GM18505 (cell line): ENCODE data around the gene TARS2.

ENCODE experiments used
- ATAC-seq: cut with Tn5 transposase; IDR thresholded peaks from one replicate; pipeline ENCODE4 v1.9.1; 2021; ENCODE audit not compliant: unreplicated experiment
- POLR2A ChIP-seq: IDR thresholded peaks from 4 replicates; pipeline ENCODE4 v1.6.1; 2011; ENCODE audit warnings: borderline replicate concordance; ENCODE audit not compliant: insufficient read depth, insufficient read length; ENCODE audit errors: extremely low read depth

Gene TARS2

GRCh38 chr1:150537732-150538684 is 50.8 kb downstream of the TARS2 start:
- no peak for TF ChIP-seq POLR2A

DNA sequence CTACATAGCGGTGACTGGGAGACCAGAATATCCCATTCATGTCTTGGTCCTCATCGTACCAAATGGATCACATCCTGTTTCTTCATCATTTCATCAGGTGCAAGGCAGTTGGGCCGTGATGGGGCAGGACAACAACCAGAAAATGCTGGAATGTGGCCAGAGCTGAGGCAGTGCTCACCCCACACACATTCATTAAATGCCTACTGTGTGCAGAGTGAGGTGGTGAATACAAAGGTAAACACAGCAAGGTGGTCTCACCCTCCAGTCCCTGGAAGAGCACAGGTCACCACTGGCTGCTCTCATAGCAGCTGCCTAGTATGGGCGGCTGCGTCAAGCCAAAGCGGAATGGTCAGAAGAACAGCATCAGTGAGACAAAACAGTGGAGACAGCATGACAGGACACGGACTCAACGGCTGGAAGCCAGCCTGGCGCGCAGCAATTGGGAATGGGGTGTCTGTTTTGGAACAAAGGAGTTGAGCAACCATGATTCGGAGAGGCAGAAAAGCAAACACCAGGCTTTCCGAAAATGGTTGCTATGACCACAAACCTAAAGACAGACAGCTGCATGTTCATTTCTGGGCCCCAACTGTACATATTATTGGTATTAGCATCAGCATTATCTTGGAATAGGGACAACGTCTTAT is 56.4 kb downstream of the TARS2 start:
- ATAC-seq, result no peak
- TF ChIP-seq POLR2A, result no peak

More at GRCh38 chr1:150537732-150538684, 50.8 kb downstream of the TARS2 start:
- ATAC-seq, result no peak

DNA sequence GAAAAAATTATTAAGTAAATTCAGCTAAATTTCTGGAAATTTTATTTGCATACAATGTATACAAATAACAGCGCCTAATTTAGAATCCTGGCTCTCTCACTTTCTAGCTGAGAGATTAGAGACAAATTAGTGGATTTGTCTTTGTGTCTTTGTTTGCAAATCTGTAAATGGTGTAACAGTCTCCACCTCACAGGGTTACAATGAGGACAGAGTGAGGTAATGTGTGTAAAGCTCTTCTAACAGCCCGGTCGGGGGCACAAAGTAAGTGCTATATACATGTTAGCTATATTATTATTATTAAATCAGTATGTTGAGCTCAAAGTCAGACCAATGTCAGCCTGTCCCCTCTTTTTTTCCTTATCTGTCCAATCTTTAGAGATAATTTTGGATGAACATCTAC is 57.0 kb downstream of the TARS2 start:
- no peak for ATAC-seq
- TF ChIP-seq POLR2A, result no peak

GRCh38 chr1:150545486-150546032 is 58.3 kb downstream of the TARS2 start:
- TF ChIP-seq POLR2A, result no peak
- ATAC-seq, result no peak

GRCh38 chr1:150546294-150546937 is 59.2 kb downstream of the TARS2 start:
- ATAC-seq, result no peak
- TF ChIP-seq POLR2A, result no peak

DNA sequence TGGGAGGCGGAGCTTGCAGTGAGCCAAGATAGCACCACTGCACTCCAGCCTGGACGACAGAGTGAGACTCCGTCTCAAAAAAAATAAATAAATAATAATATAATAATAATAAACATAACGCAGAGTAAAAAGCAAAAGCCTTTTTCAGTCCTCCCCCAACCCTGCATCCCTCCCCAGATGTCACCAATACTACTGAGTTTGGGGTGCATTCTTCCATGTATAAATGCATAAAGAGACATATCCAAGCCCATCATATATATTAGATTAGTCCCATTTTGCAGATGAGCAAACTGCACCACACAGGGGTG is 61.1 kb downstream of the TARS2 start:
- no peak for TF ChIP-seq POLR2A
- ATAC-seq, result no peak

DNA sequence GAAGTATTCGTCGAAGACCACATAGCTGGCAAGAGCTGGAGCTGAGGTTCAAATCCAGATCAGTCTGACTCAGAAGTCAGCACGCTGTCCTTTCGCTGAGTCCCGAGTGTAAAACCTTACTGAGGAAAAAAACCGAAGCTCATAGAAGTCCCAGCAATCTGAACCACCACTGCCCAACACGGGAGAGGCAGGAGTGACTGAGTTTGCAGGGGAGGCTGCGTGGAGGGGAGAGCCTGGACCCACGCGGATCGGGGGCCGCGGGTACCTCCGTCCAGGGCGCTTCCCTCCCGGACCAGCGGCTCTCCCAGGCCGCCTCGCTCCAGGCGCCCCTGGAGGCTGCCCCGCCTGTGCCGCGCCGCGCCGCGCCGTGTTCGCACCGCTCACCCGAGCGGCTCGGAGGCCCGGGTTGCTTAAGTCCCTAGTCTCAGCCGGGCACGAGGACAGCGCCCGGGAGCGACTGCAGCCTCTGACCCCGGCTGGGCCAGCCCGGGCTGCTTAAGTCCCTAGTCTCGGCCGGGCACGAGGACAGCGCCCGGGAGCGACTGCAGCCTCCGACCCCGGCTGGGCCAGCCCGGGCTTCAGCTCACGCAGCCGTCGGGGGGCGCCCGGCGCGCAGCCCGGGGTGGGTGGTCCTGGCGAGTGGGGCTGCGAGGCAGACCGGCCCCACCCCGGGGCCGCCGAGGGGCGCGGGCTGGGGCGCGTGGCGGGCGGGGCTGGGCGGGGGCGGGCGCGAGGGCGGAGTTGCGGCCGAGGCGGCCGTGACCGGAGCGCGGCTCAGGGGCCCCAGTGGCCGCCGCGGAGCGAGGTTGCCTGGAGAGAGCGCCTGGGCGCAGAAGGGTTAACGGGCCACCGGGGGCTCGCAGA is 61.6 kb downstream of the TARS2 start, which contains the start of gene ADAMTSL4:
ADAMTSL4 (plus strand) TSS at position 777 of the 864 bp plus-strand sequence. CDS start 2,881 bp downstream, outside the sequence.
- ATAC-seq, result peak; percentile 52
- no peak for TF ChIP-seq POLR2A

DNA sequence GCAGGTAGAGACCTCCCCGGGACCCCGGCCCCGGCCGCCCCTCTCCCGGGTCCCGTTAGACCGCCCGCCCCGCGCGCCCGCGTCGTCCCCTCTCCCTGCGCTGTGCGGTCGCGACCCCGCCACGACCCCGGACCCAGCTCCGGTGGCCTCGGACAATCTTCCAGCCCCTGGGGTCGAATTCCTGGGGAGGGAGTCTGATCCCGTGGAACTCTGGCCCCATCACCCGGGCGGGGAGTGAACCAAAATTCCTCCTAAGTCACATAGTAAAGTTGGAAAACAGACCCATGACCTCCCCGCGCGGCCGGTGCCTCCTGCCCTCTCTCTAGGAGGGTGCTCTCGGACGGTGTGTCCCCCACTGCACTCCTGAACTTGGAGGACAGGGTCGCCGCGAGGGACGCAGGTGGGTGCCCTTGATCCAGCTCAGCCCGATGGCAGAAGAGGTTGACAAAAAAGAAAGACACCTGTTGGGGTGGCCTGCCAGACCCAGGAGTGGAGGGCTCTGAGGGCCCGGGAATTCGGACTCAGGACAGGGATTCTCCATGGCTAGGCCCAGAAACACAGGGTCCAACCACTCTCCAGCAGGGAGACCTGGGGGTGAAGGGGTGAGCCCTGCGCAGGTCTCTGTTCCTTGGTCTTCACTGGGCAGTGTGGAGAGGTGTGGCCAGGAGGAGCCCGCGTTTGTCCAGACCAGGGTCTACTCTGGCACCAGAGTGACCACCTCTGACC is 62.4 kb downstream of the TARS2 start:
- TF ChIP-seq POLR2A, result no peak
- no peak for ATAC-seq

- no peak for TF ChIP-seq POLR2A
- ATAC-seq, result no peak
Measured at GRCh38 chr1:150550222-150551050, 63.2 kb downstream of the TARS2 start.

- TF ChIP-seq POLR2A, result no peak
- no peak for ATAC-seq
Measured at GRCh38 chr1:150551051-150551783, 64.0 kb downstream of the TARS2 start.

GRCh38 chr1:150551784-150552127 is 64.5 kb downstream of the TARS2 start:
- ATAC-seq, result no peak
- TF ChIP-seq POLR2A, result no peak
